RPMI8226 (cell line): ENCODE measurements around the gene CBFA2T3.

Experiments used
- DNase-seq: peaks from one replicate; pipeline ENCODE4 v3.0.0-alpha.2; 2015

The CBFA2T3 gene

GRCh38 chr16:88853325-88853941 lies 123.6 kb downstream of the CBFA2T3 start:
- DNase-seq, result no peak

GRCh38 chr16:88851616-88852015 lies 125.4 kb downstream of the CBFA2T3 start:
- no peak for DNase-seq

GRCh38 chr16:88850531-88851199 lies 126.3 kb downstream of the CBFA2T3 start:
- DNase-seq, result no peak

GRCh38 chr16:88848557-88848956 lies 128.4 kb downstream of the CBFA2T3 start:
- no peak for DNase-seq

GRCh38 chr16:88847654-88848053 lies 129.4 kb downstream of the CBFA2T3 start:
- DNase-seq, result no peak

GRCh38 chr16:88846088-88846487 lies 130.9 kb downstream of the CBFA2T3 start:
- no peak for DNase-seq

- DNase-seq, result no peak
Observed at GRCh38 chr16:88844419-88845036, 132.5 kb downstream of the CBFA2T3 start.

- no peak for DNase-seq
Observed at GRCh38 chr16:88843256-88843655, 133.8 kb downstream of the CBFA2T3 start.

- DNase-seq, result no peak
Observed at GRCh38 chr16:88842806-88843205, 134.2 kb downstream of the CBFA2T3 start.

- no peak for DNase-seq
Observed at GRCh38 chr16:88842308-88842756, 134.7 kb downstream of the CBFA2T3 start.

- DNase-seq, result no peak
Observed at GRCh38 chr16:88841521-88842307, 135.3 kb downstream of the CBFA2T3 start.

GRCh38 chr16:88840600-88841215 lies 136.3 kb downstream of the CBFA2T3 start:
- no peak for DNase-seq

- no peak for DNase-seq
Observed at GRCh38 chr16:88839745-88840599, 137.0 kb downstream of the CBFA2T3 start.

- no peak for DNase-seq
Observed at GRCh38 chr16:88839026-88839529, 137.9 kb downstream of the CBFA2T3 start.

GRCh38 chr16:88838566-88838965 lies 138.4 kb downstream of the CBFA2T3 start:
- no peak for DNase-seq

- no peak for DNase-seq
Observed at GRCh38 chr16:88837806-88838205, 139.2 kb downstream of the CBFA2T3 start.

- no peak for DNase-seq
Observed at GRCh38 chr16:88836791-88837190, 140.2 kb downstream of the CBFA2T3 start.

GRCh38 chr16:88835818-88836217 lies 141.2 kb downstream of the CBFA2T3 start:
- DNase-seq, result no peak

- no peak for DNase-seq
Observed at GRCh38 chr16:88835383-88835782, 141.6 kb downstream of the CBFA2T3 start.

- DNase-seq, result no peak
Observed at GRCh38 chr16:88834670-88835069, 142.3 kb downstream of the CBFA2T3 start.

GRCh38 chr16:88833086-88833485 lies 143.9 kb downstream of the CBFA2T3 start:
- DNase-seq, result no peak

GRCh38 chr16:88831838-88832237 lies 145.2 kb downstream of the CBFA2T3 start:
- DNase-seq, result no peak
